Lower lobe of right lung (tissue), 2 donors: Measurements from ENCODE around the gene GIPC3. TPM values are rescaled to one million over a fixed set of nuclear protein-coding genes. Genes with fewer than 3 reads are reported as not detected.

ENCODE experiments used
- ATAC-seq, 2 donors: fragments of 200-7000 bp; cut with Tn5 transposase; one replicate each; pipeline ENCODE4 v1.9.1; 2020 to 2022; ENCODE audit warnings: mild to moderate bottlenecking in 2 of 2, moderate library complexity in 2 of 2
- DNase-seq: peaks from one replicate; pipeline ENCODE4 v3.0.0-alpha.2; 2020
- H3K27ac ChIP-seq: fragments of 200-600 bp; one replicate; pipeline ENCODE4 v1.8.0; 2022
- H3K27me3 ChIP-seq: fragments of 200-600 bp; one replicate; pipeline ENCODE4 v1.8.0; 2022; ENCODE audit warnings: low read depth
- H3K36me3 ChIP-seq: fragments of 200-600 bp; one replicate; pipeline ENCODE4 v1.8.0; 2022; ENCODE audit warnings: mild to moderate bottlenecking
- H3K4me1 ChIP-seq: fragments of 200-600 bp; one replicate; pipeline ENCODE4 v1.8.0; 2022
- H3K4me3 ChIP-seq: fragments of 200-600 bp; one replicate; pipeline ENCODE4 v1.8.0; 2022; ENCODE audit warnings: mild to moderate bottlenecking
- H3K9me3 ChIP-seq: fragments of 200-600 bp; one replicate; pipeline ENCODE4 v1.8.0; 2022
- CTCF ChIP-seq: fragments of 200-600 bp; IDR thresholded peaks from one replicate; pipeline ENCODE4 v1.8.0; 2022; ENCODE audit warnings: antibody characterized with exemption, mild to moderate bottlenecking
- intact Hi-C: fragments of 100-400 bp; cut with DNase I; formaldehyde crosslinking; loops from one replicate; pipeline ENCODE4 v1.11.0; 2022
- total RNA-seq: library from RNA; stranded (reverse); fragmentation: NEBNext Ultra II Directional; extraction: Animal tissue kit (Norgen Biotek cat#: 25700); gene quantifications from one replicate; pipeline ENCODE4 v1.2.1, GENCODE V29; 2021
- donor health status: DM: no; HTN: yes; CAD: no; lungs with severe emphysema.

Gene GIPC3
- total RNA-seq, 1 donor from 2014 or later: 4.2 TPM

DNA sequence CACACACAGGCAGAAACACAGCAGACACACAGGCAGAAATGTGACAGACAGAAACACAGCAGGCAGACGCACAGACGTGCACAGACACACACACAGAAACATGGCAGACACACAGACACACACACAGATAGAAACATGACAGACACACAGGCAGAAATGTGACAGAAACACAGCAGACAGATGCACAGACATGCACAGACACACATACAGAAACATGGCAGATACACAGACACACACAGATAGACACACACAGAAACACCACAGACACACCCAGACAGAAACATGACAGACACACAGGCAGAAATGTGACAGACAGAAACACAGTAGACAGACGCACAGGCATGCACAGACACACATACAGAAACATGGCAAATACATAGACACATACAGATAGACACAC lies 20.1 kb downstream of the GIPC3 start:
- H3K36me3 ChIP-seq: no peaks in the 10 kb centered on the region
- TF ChIP-seq CTCF: no peak
- H3K27ac ChIP-seq: no peak overlapping the region
- H3K4me1 ChIP-seq: peaks cover 43% of the 10 kb centered on the region
- H3K27me3 ChIP-seq: peaks cover 15% of the 10 kb centered on the region
- DNase-seq (no peak), ATAC-seq (no peak)
- no peaks in the 10 kb centered on the region for H3K9me3 ChIP-seq
- intact Hi-C loops: no loop called here
- H3K4me3 ChIP-seq: peak overlapping the region; percentile 59

DNA sequence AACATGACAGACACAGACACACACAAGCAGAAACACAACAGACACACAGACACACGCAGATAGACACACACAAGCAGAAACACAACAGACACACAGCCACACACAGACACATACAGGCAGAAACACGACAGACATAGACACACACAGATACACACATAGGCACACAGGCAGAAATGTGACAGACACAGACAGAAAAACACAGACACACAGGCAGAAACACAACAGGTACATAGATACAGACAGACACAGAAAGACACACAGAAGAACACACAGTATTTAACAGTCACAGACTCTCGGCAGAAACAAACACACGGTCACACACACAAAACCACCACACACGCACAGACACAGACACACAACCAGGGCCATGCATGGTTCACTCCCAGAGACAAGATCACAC lies 20.5 kb downstream of the GIPC3 start:
- ATAC-seq: no peak
- peaks cover 43% of the 10 kb centered on the region for H3K4me1 ChIP-seq
- peak overlapping the region; percentile 59 for H3K4me3 ChIP-seq
- intact Hi-C loops: no loop called here
- peaks cover 15% of the 10 kb centered on the region for H3K27me3 ChIP-seq
- TF ChIP-seq CTCF: no peak
- H3K36me3 ChIP-seq: peaks cover 3% of the 10 kb centered on the region
- H3K9me3 ChIP-seq: no peaks in the 10 kb centered on the region
- DNase-seq: no peak
- peak overlapping the region; percentile 79 for H3K27ac ChIP-seq

DNA sequence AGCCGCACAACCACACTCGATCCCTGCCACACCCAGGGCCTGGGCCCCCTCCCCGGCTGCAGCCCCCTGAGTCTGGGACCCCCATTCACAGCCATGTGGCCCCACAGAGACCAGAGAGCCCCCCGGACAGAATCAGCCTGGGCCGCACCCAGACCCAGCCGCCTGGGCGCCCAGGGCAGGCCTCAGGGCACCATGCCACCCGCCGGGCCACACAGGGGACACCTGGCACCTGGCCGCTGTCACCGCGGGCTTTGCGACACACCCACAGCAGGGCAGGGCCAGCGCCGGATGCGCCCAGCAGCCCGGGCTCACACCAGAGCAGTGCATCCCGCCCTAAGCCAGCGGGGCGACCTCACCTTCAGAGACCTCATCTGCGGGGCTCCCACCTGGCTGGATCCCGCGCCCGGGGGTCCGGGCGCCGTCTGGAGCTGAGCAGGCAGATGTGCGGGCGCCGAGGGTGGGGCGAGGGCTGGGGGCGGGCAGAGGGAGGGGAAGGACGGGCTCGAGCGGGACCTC lies 21.0 kb downstream of the GIPC3 start:
- intact Hi-C loops: no loop called here
- H3K36me3 ChIP-seq: peaks cover 8% of the 10 kb centered on the region
- ATAC-seq: peak; percentile 47 to 62
- TF ChIP-seq CTCF: no peak
- peaks cover 15% of the 10 kb centered on the region for H3K27me3 ChIP-seq
- peak; percentile 59 for DNase-seq
- no peaks in the 10 kb centered on the region for H3K9me3 ChIP-seq
- H3K4me1 ChIP-seq: peaks cover 43% of the 10 kb centered on the region
- peak overlapping the region; percentile 59 for H3K4me3 ChIP-seq
- H3K27ac ChIP-seq: peak overlapping the region; percentile 79

- Histone ChIP-seq H3K9me3 (no peaks in the 10 kb centered on the region), H3K36me3 (peaks cover 14% of the 10 kb centered on the region), H3K4me3 (peak within 1 kb of the TSS; percentile 59), H3K27ac (peak within 1 kb of the TSS; percentile 79), H3K27me3 (peaks cover 15% of the 10 kb centered on the region), H3K4me1 (peaks cover 43% of the 10 kb centered on the region)
- TF ChIP-seq CTCF: no peak
- intact Hi-C loops: no loop called here
- DNase-seq (peak; percentile 75), ATAC-seq (peak; percentile 65 to 66)
Observed at GRCh38 chr19:3606690-3607289, 21.5 kb downstream of the GIPC3 start, which contains the start of gene TBXA2R. TBXA2R (minus strand) TSS chr19:3606875; CDS start chr19:3600634, 6,241 bp downstream.

DNA sequence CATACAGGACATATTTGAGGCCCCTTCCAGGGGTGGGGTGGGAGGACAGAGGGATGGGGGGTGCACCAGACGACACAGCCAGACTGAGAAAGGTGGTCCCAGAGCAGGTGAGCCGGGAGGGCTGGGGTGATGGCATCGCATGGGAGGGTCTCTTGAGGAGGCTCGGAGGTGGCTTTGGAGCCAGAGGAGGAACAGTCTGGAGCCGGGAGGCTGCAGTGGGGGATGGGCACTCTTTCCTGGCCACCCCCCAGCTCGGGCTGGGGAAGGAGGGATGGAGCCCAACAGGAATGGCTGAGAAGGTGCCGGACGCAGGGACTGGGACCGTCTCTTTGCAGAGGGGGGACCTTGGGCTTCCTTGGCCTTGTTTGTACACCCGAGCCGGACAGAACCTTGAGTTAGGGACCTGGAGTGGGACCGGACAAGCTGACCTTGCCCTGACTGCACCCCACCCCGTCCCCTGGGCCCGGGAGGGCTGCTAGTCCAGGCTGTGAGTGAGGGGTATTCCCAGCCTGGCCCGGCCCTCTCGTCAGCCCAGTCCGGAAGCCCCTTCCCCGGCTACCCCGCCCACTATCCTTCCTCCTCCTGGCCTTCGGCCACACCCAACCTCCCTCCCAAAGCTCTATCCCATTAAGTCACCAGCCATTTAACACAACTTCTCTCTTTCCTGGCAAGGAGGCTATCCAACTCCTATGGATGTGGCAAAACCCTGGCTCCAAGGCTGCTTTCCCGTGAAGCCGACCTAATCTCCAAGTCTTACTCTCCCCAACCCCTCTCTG lies 22.2 kb downstream of the GIPC3 start:
- DNase-seq: peak; percentile 46
- H3K27me3 ChIP-seq: peaks cover 15% of the 10 kb centered on the region
- TF ChIP-seq CTCF: no peak
- peaks cover 43% of the 10 kb centered on the region for H3K4me1 ChIP-seq
- H3K9me3 ChIP-seq: no peaks in the 10 kb centered on the region
- intact Hi-C loops: no loop called here
- peak overlapping the region; percentile 59 for H3K4me3 ChIP-seq
- peak; percentile 7 to 8 for ATAC-seq
- H3K27ac ChIP-seq: peak overlapping the region; percentile 79
- peaks cover 21% of the 10 kb centered on the region for H3K36me3 ChIP-seq
